Superior temporal gyrus (tissue), 1 donor: ENCODE measurements around the gene CTIF.
A peak's percentile ranks its signal among the peaks of the same experiment; 100 is the strongest.

Source experiments
- DNase-seq: peaks from one replicate; pipeline ENCODE4 v3.0.0-alpha.2; 2016; ENCODE audit errors: extremely low spot score

The CTIF gene

GRCh38 chr18:48835119-48835518, 296.3 kb downstream of the CTIF start:
- no peak for DNase-seq

- DNase-seq, result no peak
These were observed 296.9 kb downstream of the CTIF start for GRCh38 chr18:48835745-48836170.

GRCh38 chr18:48836231-48836805, 297.5 kb downstream of the CTIF start:
- DNase-seq, result no peak

- DNase-seq, result no peak
These were observed 298.2 kb downstream of the CTIF start for GRCh38 chr18:48836806-48837615.

- no peak for DNase-seq
These were observed 298.8 kb downstream of the CTIF start for GRCh38 chr18:48837676-48838075.

- DNase-seq, result no peak
These were observed 299.4 kb downstream of the CTIF start for GRCh38 chr18:48838166-48838775.

- no peak for DNase-seq
These were observed 300.3 kb downstream of the CTIF start for GRCh38 chr18:48838921-48839818.

GRCh38 chr18:48839819-48840490, 301.1 kb downstream of the CTIF start:
- no peak for DNase-seq

- DNase-seq, result peak; percentile 89
These were observed 301.7 kb downstream of the CTIF start for GRCh38 chr18:48840491-48840877.

GRCh38 chr18:48841381-48842258, 302.8 kb downstream of the CTIF start:
- no peak for DNase-seq

GRCh38 chr18:48842259-48843061, 303.6 kb downstream of the CTIF start:
- DNase-seq, result no peak

GRCh38 chr18:48843162-48843561, 304.3 kb downstream of the CTIF start:
- no peak for DNase-seq

GRCh38 chr18:48843596-48843995, 304.8 kb downstream of the CTIF start:
- no peak for DNase-seq

- no peak for DNase-seq
These were observed 305.4 kb downstream of the CTIF start for GRCh38 chr18:48844271-48844670.

- DNase-seq, result no peak
These were observed 306.3 kb downstream of the CTIF start for GRCh38 chr18:48845174-48845573.

- DNase-seq, result no peak
These were observed 307.6 kb downstream of the CTIF start for GRCh38 chr18:48846423-48846932.

GRCh38 chr18:48847807-48848486, 309.1 kb downstream of the CTIF start:
- no peak for DNase-seq

GRCh38 chr18:48848641-48849143, 309.9 kb downstream of the CTIF start:
- no peak for DNase-seq
